ENCODE measurements around the gene NQO2. TPM values are rescaled to one million over a fixed set of nuclear protein-coding genes. Genes with fewer than 3 reads are reported as not detected.

NQO2 gene
- total and polyA plus RNA-seq, 2 experiments from 2014 or later, result 23.4 to 38.5 TPM

- TF ChIP-seq EZH2phosphoT487 (IDR thresholded peaks at IDR 0.05; ENCODE audit: low read depth, severe bottlenecking, unreplicated experiment), result no peak
- TF ChIP-seq, protein P1, sequence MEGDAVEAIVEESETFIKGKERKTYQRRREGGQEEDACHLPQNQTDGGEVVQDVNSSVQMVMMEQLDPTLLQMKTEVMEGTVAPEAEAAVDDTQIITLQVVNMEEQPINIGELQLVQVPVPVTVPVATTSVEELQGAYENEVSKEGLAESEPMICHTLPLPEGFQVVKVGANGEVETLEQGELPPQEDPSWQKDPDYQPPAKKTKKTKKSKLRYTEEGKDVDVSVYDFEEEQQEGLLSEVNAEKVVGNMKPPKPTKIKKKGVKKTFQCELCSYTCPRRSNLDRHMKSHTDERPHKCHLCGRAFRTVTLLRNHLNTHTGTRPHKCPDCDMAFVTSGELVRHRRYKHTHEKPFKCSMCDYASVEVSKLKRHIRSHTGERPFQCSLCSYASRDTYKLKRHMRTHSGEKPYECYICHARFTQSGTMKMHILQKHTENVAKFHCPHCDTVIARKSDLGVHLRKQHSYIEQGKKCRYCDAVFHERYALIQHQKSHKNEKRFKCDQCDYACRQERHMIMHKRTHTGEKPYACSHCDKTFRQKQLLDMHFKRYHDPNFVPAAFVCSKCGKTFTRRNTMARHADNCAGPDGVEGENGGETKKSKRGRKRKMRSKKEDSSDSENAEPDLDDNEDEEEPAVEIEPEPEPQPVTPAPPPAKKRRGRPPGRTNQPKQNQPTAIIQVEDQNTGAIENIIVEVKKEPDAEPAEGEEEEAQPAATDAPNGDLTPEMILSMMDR (IDR thresholded peaks at IDR 0.05; ENCODE audit: poor library complexity), result no peak
Measured at GRCh38 chr6:3005077-3005476, 5.4 kb downstream of the NQO2 start.

GRCh38 chr6:3005874-3006273 lies 6.2 kb downstream of the NQO2 start:
- Histone ChIP-seq H3K4me1 (ENCODE audit: insufficient read depth) (no peaks in the 10 kb centered on the region), H3K27ac (no peak overlapping the region), H3K4me3 (no peak overlapping the region), H3K4me2 (no peak overlapping the region), H3K9me2 (replicated peaks; ENCODE audit: insufficient read depth) (no peaks in the 10 kb centered on the region), H3K27me3 (no peaks in the 10 kb centered on the region), H3K9me3 (ENCODE audit: low read depth) (no peaks in the 10 kb centered on the region), H3K79me2 (no peaks in the 10 kb centered on the region), H3K36me3 (replicated peaks; ENCODE audit: insufficient read depth, low read depth) (no peaks in the 10 kb centered on the region), H2AFZ (no peak overlapping the region), H4K20me1 (ENCODE audit: insufficient read depth, poor library complexity, severe bottlenecking) (no peaks in the 10 kb centered on the region)
- WGBS (ENCODE audit: low lambda C conversion rate, missing lambda C conversion rate), result 92% methylated on average over 9 of the region's 9 CpGs
- no peak for TF ChIP-seq EZH2 (IDR thresholded peaks at IDR 0.05; ENCODE audit: borderline replicate concordance)
- TF ChIP-seq, protein P1 (IDR thresholded peaks at IDR 0.05; ENCODE audit: poor library complexity), result no peak
- no peak for TF ChIP-seq EZH2phosphoT487 (IDR thresholded peaks at IDR 0.05; ENCODE audit: low read depth, severe bottlenecking, unreplicated experiment)
- no peak for DNase-seq (ENCODE audit: low spot score)

More at GRCh38 chr6:3005077-3005476, 5.4 kb downstream of the NQO2 start:
- Histone ChIP-seq H3K9me3 (ENCODE audit: low read depth) (no peaks in the 10 kb centered on the region), H2AFZ (no peak overlapping the region), H4K20me1 (ENCODE audit: insufficient read depth, poor library complexity, severe bottlenecking) (no peaks in the 10 kb centered on the region), H3K79me2 (peaks cover 2% of the 10 kb centered on the region), H3K27ac (no peak overlapping the region), H3K9me2 (replicated peaks; ENCODE audit: insufficient read depth) (no peaks in the 10 kb centered on the region), H3K4me3 (no peak overlapping the region), H3K27me3 (no peaks in the 10 kb centered on the region), H3K4me1 (ENCODE audit: insufficient read depth) (no peaks in the 10 kb centered on the region), H3K4me2 (no peak overlapping the region), H3K36me3 (replicated peaks; ENCODE audit: insufficient read depth, low read depth) (no peaks in the 10 kb centered on the region)
- WGBS (ENCODE audit: low lambda C conversion rate, missing lambda C conversion rate), result 94% methylated on average over 9 of the region's 9 CpGs
- no peak for DNase-seq (ENCODE audit: low spot score)

- WGBS (ENCODE audit: low lambda C conversion rate, missing lambda C conversion rate), result 95% methylated on average over 5 of the region's 5 CpGs
- DNase-seq (ENCODE audit: low spot score), result no peak
Measured at GRCh38 chr6:3006476-3006875, 6.8 kb downstream of the NQO2 start.

More at GRCh38 chr6:3006476-3006875, 6.8 kb downstream of the NQO2 start:
- Histone ChIP-seq H3K9me3 (ENCODE audit: low read depth) (peaks cover 6% of the 10 kb centered on the region), H3K36me3 (replicated peaks; ENCODE audit: insufficient read depth, low read depth) (no peaks in the 10 kb centered on the region), H3K4me3 (no peak overlapping the region), H3K79me2 (no peaks in the 10 kb centered on the region), H3K27ac (no peak overlapping the region), H2AFZ (no peak overlapping the region), H3K27me3 (no peaks in the 10 kb centered on the region), H3K4me2 (no peak overlapping the region), H3K4me1 (ENCODE audit: insufficient read depth) (no peaks in the 10 kb centered on the region), H4K20me1 (ENCODE audit: insufficient read depth, poor library complexity, severe bottlenecking) (no peaks in the 10 kb centered on the region), H3K9me2 (replicated peaks; ENCODE audit: insufficient read depth) (no peaks in the 10 kb centered on the region)
- TF ChIP-seq EZH2 (IDR thresholded peaks at IDR 0.05; ENCODE audit: borderline replicate concordance), result no peak
- TF ChIP-seq, protein P1 (IDR thresholded peaks at IDR 0.05; ENCODE audit: poor library complexity), result no peak
- no peak for TF ChIP-seq EZH2phosphoT487 (IDR thresholded peaks at IDR 0.05; ENCODE audit: low read depth, severe bottlenecking, unreplicated experiment)

Measured in hepatocyte (in vitro differentiated cells).